Aorta (tissue), 5 donors: ENCODE data around the gene TTC33. TPM values are rescaled to one million over a fixed set of nuclear protein-coding genes. Genes with fewer than 3 reads are reported as not detected.

Experiments
- ATAC-seq: fragments of 200-7000 bp; cut with Tn5 transposase; one replicate; pipeline ENCODE4 v1.9.1; 2022; ENCODE audit warnings: moderate library complexity; ENCODE audit not compliant: low FRiP score
- DNase-seq, 2 donors: peaks; one replicate each; pipeline ENCODE4 v3.0.0-alpha.2; 2020
- H3K27ac ChIP-seq, 2 donors: one replicate each; pipeline ENCODE4 v1.5.1; 2013; ENCODE audit warnings: low read length in 2 of 2, mild to moderate bottlenecking in 2 of 2, moderate library complexity in 2 of 2, control low read depth in 1 of 2, inconsistent platforms in 1 of 2, low read depth in 1 of 2
- H3K27me3 ChIP-seq, 2 donors: one replicate each; pipeline ENCODE4 v1.6.1; 2013; ENCODE audit warnings: control low read depth in 1 of 2, low read length in 1 of 2, mild to moderate bottlenecking in 1 of 2, moderate library complexity in 1 of 2; ENCODE audit not compliant: insufficient read depth in 2 of 2, control insufficient read depth in 1 of 2
- H3K36me3 ChIP-seq, 2 donors: one replicate each; pipeline ENCODE4 v1.6.1; 2013; ENCODE audit warnings: control low read depth in 1 of 2, low read length in 1 of 2, mild to moderate bottlenecking in 1 of 2; ENCODE audit not compliant: insufficient read depth in 2 of 2, control insufficient read depth in 1 of 2
- H3K4me1 ChIP-seq, 2 donors: one replicate each; pipeline ENCODE4 v1.6.1; 2013; ENCODE audit warnings: low read length in 2 of 2, control low read depth in 1 of 2, mild to moderate bottlenecking in 1 of 2, moderate library complexity in 1 of 2; ENCODE audit not compliant: insufficient read depth in 2 of 2, control insufficient read depth in 1 of 2
- H3K4me3 ChIP-seq, 2 donors: one replicate each; pipeline ENCODE4 v1.5.1; 2013; ENCODE audit warnings: low read length in 2 of 2, control low read depth in 1 of 2, mild to moderate bottlenecking in 1 of 2
- H3K9me3 ChIP-seq: one replicate; pipeline ENCODE4 v1.6.1; 2013; ENCODE audit warnings: mild to moderate bottlenecking, low read length; ENCODE audit not compliant: control insufficient read depth
- WGBS, 2 donors: extraction: QIAGEN DNeasy Blood & Tissue Kit; methylation state at CpG; one replicate each; pipeline ENCODE4 v1.1.7; 2013; 5-methylcytosine and 5-hydroxymethylcytosine counted together
- intact Hi-C, 2 donors: fragments of 100-400 bp; cut with DNase I; formaldehyde crosslinking; loops; one replicate each; pipeline versions ENCODE4 v1.14.2 to v1.15.0; 2022
- polyA plus RNA-seq, 2 donors: library from polyadenylated mRNA; stranded (reverse); fragments of 200-250 nt; gene quantifications; one replicate each; pipeline ENCODE4 v1.2.3, GENCODE V29; 2013
- total RNA-seq, 2 donors: library from RNA; stranded (reverse); fragmentation: NEBNext Ultra II Directional; extraction: Animal tissue kit (Norgen Biotek cat#: 25700); gene quantifications; one replicate each; pipeline ENCODE4 v1.2.1, GENCODE V29; 2021
- donor health status: healthy with polysubstance abuse.
- donor health status: Bipolar disorder and iron deficiency.
- donor health status: DM: no; HTN: no; CAD: no.
- donor health status: DM: no; HTN: no; CAD: no.
- donor health status: DM: yes; HTN: yes; CAD: no.

The TTC33 gene
- total and polyA plus RNA-seq, 4 donors = 11.9 to 19.4 (median 15.8) TPM

DNA sequence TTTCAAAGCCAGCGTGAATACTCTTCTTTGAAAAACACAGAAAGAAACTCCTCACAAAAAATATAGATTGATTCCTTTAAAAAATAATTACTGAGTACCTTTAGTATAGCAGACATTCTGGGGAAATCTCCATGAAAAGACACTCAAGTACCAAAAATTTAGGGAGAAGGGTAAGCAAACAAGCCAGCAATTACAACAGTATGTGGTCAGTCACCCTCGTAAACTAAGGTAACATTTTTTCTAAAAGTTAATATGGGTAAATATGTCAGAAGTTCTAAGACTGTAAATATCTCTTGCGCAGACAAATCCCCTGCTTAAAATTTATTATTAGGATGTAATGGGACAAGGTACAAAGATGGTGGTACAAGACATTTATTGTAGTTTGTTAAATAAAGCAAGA, 178.0 kb downstream of the TTC33 start:
- H3K27me3 ChIP-seq = no peaks in the 10 kb centered on the region
- no peak overlapping the region for H3K4me3 ChIP-seq
- H3K9me3 ChIP-seq = no peaks in the 10 kb centered on the region
- 87 to 88% methylated on average over 3 of the region's 3 CpGs for WGBS, 2 donors
- no peak for DNase-seq
- no peaks in the 10 kb centered on the region for H3K36me3 ChIP-seq
- H3K27ac ChIP-seq = no peak overlapping the region
- intact Hi-C loops = no loop called here
- H3K4me1 ChIP-seq = no peaks in the 10 kb centered on the region
- no peak for ATAC-seq

GRCh38 chr5:40575921-40576320, 179.8 kb downstream of the TTC33 start:
- no peaks in the 10 kb centered on the region for H3K9me3 ChIP-seq
- no peak for DNase-seq
- H3K27ac ChIP-seq = no peak overlapping the region
- intact Hi-C loops = no loop called here
- H3K27me3 ChIP-seq = no peaks in the 10 kb centered on the region
- no peaks in the 10 kb centered on the region for H3K4me1 ChIP-seq
- WGBS, 2 donors = 57 to 64% methylated on average over 3 of the region's 3 CpGs
- ATAC-seq = no peak
- H3K4me3 ChIP-seq = no peak overlapping the region
- no peaks in the 10 kb centered on the region for H3K36me3 ChIP-seq

DNA sequence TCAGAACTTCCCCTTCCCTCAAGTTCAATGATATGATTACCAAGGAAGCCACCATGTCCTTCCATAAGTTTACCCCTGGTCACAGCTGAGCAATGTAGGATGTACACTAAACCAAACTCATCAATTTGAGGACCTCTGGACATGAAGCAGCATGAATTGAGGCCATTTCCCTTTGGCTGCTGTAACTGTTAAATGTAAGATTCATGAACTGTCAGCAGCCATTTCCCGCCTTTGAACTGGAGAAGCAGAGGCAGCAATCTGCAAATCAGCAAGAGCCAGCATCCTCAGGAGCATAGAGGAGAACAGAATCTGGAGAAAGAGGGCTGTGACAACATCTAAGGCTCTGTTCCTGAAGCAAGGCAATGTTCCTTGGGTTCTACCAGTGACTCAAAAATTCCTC, 180.3 kb downstream of the TTC33 start:
- intact Hi-C loops = no loop called here
- WGBS, 2 donors = 19 to 53% methylated on average over 1 of the region's 1 CpG
- ATAC-seq (no peak), DNase-seq (no peak)
- Histone ChIP-seq H3K4me1 (no peaks in the 10 kb centered on the region), H3K27me3 (no peaks in the 10 kb centered on the region), H3K9me3 (no peaks in the 10 kb centered on the region), H3K27ac (no peak overlapping the region), H3K36me3 (no peaks in the 10 kb centered on the region), H3K4me3 (no peak overlapping the region)

DNA sequence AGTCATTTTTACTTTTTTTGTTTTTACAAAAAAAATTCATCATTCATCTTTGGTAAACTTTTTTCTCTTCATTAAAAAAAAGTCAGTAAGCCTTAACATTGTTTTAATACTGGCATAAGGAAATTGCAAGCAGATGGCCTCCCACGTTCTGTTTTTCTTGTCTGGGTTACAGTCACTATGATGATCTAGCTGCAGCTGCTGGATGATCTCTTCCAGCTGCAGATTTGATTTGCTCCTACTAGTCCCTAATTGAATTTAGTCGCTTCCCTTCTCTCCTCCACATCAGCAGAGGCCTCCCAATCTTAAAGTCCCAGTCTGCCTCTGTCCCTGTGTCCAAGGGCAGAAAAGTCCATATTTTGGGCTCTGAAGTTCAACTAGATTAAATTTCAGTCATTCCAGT, 182.8 kb downstream of the TTC33 start:
- Histone ChIP-seq H3K4me1 (no peaks in the 10 kb centered on the region), H3K9me3 (no peaks in the 10 kb centered on the region), H3K36me3 (no peaks in the 10 kb centered on the region), H3K27me3 (no peaks in the 10 kb centered on the region), H3K4me3 (no peak overlapping the region), H3K27ac (no peak overlapping the region)
- WGBS, 2 donors = 27 to 37% methylated on average over 2 of the region's 2 CpGs
- intact Hi-C loops = no loop called here
- no peak for DNase-seq
- no peak for ATAC-seq

DNA sequence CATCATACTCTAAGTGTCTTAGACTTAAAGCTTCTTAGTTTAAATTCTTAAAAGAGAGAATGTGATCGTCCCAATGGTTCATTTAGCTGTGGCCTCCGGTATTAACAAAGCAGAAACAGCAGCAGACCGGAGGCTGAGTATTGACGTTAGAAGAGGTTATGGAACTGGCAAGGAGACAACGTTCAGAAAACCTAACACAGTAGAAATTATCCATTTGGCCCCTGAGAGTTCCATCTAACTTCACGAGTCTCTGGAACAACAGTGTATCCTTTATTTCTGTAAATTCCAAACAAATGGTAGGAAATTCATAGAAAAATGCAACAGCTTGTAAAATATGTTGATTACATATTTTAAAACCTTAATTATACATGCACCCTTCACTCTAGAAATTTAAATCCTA, 183.4 kb downstream of the TTC33 start:
- Histone ChIP-seq H3K27ac (no peak overlapping the region), H3K9me3 (no peaks in the 10 kb centered on the region), H3K4me3 (no peak overlapping the region), H3K27me3 (no peaks in the 10 kb centered on the region), H3K36me3 (no peaks in the 10 kb centered on the region), H3K4me1 (no peaks in the 10 kb centered on the region)
- DNase-seq (no peak), ATAC-seq (no peak)
- 57 to 72% methylated on average over 6 of the region's 6 CpGs for WGBS, 2 donors
- intact Hi-C loops = no loop called here

DNA sequence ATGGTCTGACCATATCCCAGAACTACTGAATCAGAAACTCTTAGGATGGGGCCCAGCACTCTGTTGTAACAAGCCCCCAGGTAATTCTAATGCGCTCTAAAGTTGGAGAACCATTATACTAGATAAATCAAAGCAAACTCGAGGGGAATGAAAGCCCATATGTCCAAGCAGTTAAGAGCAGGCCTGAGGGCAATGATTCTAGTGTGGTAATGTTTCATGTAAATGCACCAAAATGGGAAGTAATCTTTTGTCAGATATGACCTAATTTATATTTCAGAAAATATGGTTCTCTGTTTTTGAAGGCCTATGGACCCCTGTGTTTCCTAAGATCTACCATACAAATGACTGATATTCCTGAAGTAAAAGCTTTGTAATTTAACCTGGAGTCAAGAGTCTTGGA, 184.0 kb downstream of the TTC33 start:
- Histone ChIP-seq H3K36me3 (no peaks in the 10 kb centered on the region), H3K27ac (no peak overlapping the region), H3K4me1 (no peaks in the 10 kb centered on the region), H3K27me3 (no peaks in the 10 kb centered on the region), H3K4me3 (no peak overlapping the region), H3K9me3 (no peaks in the 10 kb centered on the region)
- DNase-seq = no peak
- 82 to 89% methylated on average over 2 of the region's 2 CpGs for WGBS, 2 donors
- intact Hi-C loops = no loop called here
- no peak for ATAC-seq

DNA sequence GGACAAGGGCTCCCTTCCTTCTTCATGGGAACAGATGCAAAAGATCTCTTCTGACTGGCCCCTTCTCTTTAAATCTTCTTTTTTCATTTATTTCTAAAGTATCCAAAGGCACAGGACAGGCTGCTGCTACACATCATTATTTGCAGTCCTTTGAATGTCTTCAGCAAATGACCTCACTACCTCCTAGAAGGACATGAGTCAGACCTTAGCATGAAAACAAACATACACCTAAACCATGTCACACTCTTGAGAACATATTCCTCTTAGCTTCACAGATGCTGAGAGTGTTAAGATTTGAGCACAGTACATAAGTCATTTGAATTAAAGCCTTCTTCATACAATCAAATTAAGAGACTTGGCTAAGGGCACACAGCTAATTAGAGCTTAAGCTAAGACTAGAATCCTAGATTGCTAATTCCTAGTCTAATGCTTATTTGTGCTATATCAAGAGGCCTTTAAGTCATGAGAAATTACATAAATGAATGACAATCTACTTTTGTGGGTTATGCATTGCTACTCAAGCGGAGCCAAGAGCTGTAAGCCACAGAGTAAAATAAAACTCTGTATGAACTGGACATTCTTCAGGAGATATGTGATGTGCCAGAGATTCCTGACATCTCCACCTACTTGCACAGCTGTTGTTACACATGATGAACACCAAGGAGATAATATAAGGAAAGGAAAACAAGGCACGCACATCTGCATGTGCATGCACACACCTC, 185.2 kb downstream of the TTC33 start:
- DNase-seq (no peak), ATAC-seq (no peak)
- H3K4me1 ChIP-seq = no peaks in the 10 kb centered on the region
- no peaks in the 10 kb centered on the region for H3K27me3 ChIP-seq
- no peaks in the 10 kb centered on the region for H3K9me3 ChIP-seq
- no peak overlapping the region for H3K4me3 ChIP-seq
- intact Hi-C loops = no loop called here
- H3K36me3 ChIP-seq = no peaks in the 10 kb centered on the region
- WGBS, 2 donors = 88 to 90% methylated on average over 2 of the region's 2 CpGs
- no peak overlapping the region for H3K27ac ChIP-seq

- ATAC-seq = no peak
- intact Hi-C loops = no loop called here
- no peak overlapping the region for H3K27ac ChIP-seq
- no peak for DNase-seq
- no peaks in the 10 kb centered on the region for H3K36me3 ChIP-seq
- H3K27me3 ChIP-seq = no peaks in the 10 kb centered on the region
- no peaks in the 10 kb centered on the region for H3K4me1 ChIP-seq
- no peaks in the 10 kb centered on the region for H3K9me3 ChIP-seq
- 43 to 50% methylated on average over 3 of the region's 3 CpGs for WGBS, 2 donors
- no peak overlapping the region for H3K4me3 ChIP-seq
These were observed 186.1 kb downstream of the TTC33 start for GRCh38 chr5:40569546-40570270.

DNA sequence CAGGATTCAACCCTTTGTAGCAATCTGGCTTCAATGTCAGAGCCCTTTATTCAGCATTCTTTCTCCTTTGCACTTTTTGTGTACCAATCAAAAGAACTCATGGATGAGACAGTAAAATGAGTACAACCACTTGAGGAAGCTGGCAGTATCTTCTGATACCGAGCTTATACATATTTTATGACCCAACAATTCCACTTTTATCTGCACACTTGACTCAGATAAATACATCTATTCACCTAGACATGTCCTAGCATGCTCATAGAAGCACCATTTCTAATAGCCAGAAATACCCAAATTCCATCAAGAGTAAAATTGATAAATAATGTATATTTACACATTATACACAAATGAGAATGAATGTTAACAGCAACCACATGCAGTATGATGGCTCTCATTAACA, 187.2 kb downstream of the TTC33 start:
- Histone ChIP-seq H3K27ac (no peak overlapping the region), H3K27me3 (no peaks in the 10 kb centered on the region), H3K36me3 (no peaks in the 10 kb centered on the region), H3K4me1 (no peaks in the 10 kb centered on the region), H3K9me3 (no peaks in the 10 kb centered on the region), H3K4me3 (no peak overlapping the region)
- DNase-seq = no peak
- 80 to 82% methylated on average over 1 of the region's 1 CpG for WGBS, 2 donors
- no peak for ATAC-seq
- intact Hi-C loops = no loop called here
